ENCODE data around the gene SIX2.

SIX2 gene

DNA sequence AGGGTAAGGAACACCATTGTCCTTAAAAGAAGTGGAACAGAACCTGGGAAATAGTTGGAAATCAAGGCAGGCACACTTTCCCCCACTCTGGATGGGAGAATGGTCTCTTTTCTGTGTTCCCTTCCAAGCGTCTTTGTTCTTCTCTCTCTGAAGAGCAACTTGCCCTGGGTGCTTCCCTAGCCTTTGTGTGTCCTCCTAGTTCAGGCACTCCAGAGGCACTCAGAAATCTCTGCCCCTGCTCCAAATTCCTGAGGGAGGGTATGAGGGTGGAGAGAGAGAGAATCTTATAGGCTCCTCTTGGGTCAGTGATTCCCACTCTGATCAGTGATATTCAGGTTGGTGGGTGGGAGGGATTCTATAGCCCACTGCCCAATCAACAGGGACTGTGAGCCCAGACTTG, 8.8 kb upstream of the SIX2 start:
- no peak for DNase-seq

DNA sequence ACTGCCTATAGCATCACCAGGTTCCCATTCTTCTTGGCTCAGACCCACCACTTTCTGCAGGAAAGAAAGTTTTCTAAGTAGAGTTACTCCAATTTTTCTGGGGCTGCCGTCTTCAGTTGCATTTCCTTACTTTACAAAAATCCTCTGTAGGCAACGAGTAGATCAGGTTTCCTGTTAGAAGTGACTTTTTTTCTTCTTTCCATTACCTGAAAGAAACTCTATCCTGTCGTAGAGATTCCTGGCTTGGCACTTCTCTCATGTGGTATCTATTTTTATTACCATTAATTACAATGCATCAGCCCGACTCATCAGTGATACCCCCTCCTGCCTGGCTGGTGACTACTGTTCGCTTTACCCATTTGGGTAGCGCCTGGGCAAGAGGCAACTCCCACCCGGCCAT, 5.6 kb upstream of the SIX2 start:
- DNase-seq = no peak

DNA sequence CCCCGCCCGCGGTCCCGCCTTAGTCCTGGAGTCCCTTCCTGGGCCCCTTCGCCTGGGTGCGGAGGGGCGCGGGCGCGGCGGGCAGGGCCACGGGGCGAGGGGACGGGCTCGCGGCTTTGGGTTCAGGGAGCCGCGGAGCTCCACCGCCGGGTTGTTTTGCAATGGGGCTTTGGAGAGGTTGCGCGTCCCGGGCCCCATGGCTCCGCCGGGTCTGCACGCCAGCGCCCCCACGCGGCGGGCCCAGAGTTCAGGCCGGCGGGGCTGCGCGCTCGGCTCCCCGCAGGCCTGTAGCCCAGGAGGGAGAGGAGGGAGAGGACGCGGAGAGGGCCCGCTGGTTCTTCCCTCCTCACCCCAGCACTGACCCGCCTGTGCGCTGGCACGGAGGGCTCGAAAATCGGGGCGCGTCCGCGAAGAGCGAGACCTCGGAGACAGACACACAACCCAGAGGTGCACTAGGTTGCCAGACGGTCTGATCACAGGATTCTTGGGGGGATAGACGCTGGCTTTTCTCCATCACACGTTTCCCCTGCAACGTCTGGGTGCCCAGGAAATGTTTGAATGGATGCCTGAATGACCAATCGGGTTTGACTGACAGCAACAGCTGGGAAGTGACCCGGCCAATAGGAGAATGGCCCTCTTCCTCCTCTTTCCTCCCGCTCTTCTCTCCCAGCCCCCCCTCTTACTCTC, 4.9 kb upstream of the SIX2 start:
- no peak for DNase-seq

GRCh38 chr2:45013229-45014015, 4.2 kb upstream of the SIX2 start:
- DNase-seq = no peak

GRCh38 chr2:45012733-45013132, 3.5 kb upstream of the SIX2 start:
- no peak for DNase-seq

DNA sequence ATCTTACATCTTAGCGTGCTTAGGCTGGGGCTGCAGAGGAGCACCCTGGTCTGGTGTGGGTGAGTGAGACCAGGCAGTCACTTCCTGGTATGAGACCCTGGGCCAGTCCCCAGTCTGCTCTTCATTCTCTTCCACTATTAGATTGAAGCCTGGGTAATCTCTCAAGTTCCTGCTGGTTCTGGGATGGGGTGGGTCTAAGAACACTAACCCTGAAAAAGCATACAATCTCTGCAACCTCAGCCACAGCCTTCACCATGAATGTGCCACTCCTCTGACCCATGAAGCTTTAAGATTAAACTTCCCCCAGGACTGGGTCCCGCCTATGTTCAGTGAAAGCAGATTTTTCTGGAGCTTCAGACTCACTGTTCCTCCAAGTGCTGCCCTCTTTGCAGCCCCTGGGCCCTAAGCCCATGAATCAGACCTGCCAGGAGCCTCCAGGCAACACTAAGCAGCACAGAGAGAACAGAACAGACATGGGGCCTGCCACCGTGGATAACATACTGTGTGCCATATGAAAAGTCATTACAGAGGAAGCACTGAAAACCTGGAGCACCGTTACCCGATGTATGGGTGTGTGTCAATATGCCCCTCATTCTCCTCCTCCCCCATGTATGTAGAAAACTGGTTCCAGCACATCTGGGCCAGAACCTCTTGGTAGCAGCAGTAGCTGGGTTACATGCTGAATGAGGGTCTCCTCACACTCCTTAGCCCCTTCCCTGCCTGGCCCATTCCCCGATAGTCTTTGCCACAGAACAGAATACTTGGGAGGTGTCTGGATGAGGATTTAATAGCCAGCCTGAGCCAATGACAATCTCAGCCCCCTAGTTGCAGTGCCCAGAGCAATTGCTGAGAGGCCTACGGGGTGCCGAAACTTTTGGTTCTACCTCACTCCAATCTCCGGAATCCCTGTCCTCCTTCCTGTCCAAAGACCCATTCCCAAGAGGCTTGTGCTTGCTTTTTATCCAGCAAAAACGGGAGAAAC, 2.7 kb upstream of the SIX2 start:
- DNase-seq = no peak

DNA sequence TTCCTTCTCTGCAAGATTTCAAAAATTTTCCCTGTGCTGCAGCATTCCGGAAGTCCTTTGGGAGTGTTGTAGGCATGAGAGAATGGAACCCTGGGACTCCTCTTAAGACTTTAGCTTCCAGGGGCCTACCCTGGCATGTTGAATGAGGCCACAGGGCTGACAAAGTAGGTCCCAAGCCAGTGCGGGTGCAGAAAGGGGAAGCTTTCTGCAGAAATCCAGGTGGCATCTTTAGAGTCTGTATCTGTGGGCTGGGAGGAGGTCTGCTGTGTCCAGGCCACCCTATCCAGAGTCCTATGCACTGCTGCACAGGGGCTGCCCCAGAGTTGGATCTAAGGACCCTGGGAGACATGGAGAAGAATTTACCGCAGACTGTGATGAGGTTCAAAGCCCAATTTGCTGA, 1.9 kb upstream of the SIX2 start:
- no peak for DNase-seq

- DNase-seq = peak in 1 of 2 experiments; percentile 5
Observed at GRCh38 chr2:45010702-45011012, 1.4 kb upstream of the SIX2 start.

- peak in 1 of 2 experiments; percentile 60 for DNase-seq
Observed at GRCh38 chr2:45009928-45010701, 863 bp upstream of the SIX2 start.

DNA sequence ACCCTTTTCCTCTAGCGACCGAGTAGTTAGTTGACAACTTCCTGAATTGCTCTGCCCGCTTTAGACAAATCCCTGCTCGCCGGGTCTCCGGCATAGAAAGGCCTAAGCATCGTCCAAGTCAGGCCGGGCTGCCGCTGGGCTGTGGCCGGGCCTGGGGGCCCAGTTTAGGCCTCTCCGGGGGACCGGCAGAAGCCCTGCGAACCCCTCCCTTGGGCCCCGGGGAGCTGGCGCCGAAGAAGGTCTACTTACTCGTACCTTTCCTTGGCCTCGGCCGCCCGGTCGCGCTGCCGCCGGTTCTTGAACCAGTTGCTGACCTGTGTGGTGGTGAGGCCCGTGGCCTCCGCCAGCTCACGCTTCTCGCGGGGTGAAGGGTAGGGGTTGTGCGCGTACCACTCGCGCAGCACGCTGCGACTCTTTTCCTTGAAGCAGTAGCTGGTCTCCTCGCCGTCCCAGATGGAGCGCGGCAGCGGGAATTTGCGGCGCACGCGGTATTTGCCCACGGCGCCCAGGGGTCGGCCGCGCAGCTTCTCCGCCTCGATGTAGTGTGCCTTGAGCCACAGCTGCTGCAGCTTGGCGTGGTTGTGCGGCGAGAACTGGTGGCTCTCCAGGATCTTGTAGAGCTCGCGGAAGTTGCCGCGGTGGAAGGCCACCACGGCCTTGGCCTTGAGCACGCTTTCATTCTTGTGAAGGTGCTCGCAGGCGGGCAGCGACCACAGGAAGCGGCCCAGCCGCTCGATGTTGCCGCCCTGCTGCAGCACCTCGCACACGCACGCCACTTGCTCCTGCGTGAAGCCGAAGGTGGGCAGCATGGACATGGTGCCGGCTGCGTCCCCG, 739 bp downstream of the SIX2 start:
- peak; percentile 32 to 49 for DNase-seq

- DNase-seq = no peak
Observed at GRCh38 chr2:45007961-45008295, 1.3 kb downstream of the SIX2 start.

DNA sequence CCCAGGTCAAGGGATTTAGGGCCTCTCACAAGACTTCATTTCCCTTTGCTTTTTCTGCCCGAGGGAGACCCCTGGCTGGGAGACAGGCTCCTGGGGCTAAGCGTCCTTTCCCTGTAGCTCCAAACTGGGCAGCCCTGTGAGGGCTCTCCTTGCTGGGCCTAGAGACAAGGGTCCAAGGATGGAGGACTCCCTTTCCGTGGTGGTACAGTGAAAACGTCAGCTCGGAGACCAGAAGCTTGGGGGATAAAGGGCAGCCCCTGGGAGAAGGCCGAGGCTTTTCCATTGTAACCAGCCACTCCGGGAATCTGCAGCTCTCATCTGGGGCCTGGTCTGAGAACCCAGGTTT, 2.3 kb downstream of the SIX2 start:
- no peak for DNase-seq

DNA sequence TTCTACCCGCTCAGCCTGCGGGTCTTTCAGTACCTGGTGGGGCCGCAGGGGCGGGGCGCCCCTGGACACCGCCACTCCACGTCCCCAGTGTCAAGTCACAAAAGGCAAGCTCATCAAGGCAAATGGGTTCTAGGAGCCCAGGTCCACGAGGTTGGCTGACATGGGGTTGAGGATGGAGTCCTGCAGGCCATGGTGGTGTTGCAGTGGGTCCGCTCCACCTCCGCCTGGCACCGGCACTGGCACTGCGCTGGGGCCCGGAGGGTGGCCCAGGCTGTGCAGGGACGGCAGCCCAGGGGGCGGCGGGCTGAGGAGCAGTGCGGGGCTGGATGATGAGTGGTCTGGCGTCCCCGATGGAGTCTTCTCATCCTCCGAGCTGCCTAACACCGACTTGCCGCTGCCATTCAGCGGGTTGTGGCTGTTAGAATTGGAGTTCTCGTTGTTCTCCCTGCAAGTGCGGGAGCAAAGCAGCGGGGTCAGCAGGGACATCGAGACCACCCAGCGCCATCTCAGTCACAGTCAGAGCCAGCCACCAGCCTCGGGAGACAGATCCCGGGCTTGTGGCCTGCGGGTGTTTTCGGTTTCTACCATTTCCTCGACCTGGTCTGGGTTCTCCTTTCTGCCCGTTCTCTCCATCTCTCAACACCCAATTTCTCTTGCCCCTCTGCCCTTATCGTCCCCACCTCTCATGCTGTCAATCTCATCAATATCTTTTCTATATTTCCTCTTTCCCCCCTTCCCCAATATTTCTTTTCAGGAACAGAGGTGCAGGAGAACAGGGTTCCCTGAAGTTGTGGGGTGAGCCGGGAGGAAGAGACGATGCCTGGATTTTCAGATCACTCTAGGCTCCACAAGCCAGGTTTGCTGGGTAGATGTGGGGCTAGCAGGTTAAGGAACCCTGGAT, 3.0 kb downstream of the SIX2 start:
- DNase-seq = no peak

GRCh38 chr2:45005261-45006002, 3.8 kb downstream of the SIX2 start:
- DNase-seq = no peak

- no peak for DNase-seq
Observed at GRCh38 chr2:45004562-45005191, 4.6 kb downstream of the SIX2 start.

DNA sequence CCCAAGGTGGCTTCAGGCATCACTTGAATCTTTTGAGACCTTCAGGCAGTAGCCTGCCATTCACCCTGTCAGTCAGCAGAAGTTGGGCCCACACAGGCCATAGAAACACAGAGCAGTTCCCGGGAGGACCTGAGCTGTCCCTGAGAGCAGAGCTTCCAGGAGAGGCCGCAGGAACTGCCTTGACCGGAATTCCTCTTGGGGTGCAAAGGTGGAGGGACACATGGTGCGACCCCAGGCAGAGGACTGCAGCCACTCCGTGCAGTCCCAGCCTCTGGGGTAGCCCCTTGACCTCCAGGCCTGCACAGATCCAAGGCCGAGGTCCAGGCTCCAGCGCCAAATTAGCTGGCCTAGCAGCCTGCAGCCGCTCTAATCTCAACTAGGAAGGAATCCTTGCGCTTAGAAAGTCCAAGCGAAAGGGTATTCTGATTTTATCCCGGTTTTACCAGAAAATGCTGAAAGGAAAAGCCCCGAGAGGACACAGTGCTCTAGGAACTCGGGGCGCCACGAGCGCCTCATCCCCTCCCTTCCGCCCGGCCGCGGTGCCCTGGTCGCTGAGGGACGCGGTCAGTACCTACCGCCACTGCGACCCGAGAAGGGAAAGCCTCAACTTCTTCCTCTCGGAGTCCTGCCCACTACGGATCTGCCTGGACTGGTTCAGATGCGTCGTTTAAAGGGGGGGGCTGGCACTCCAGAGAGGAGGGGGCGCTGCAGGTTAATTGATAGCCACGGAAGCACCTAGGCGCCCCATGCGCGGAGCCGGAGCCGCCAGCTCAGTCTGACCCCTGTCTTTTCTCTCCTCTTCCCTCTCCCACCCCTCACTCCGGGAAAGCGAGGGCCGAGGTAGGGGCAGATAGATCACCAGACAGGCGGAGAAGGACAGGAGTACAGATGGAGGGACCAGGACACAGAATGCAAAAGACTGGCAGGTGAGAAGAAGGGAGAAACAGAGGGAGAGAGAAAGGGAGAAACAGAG, 5.4 kb downstream of the SIX2 start:
- no peak for DNase-seq

GRCh38 chr2:45002686-45003085, 6.6 kb downstream of the SIX2 start:
- no peak for DNase-seq

- DNase-seq = no peak
Observed at GRCh38 chr2:45001869-45002385, 7.3 kb downstream of the SIX2 start.
